Hematopoietic multipotent progenitor cell treated with erythropoietin and hydrocortisone succinate and interleukin-3 and kit ligand, for 17 days (in vitro differentiated cells): ENCODE measurements around the gene QRICH2.
"Not testable (repeated sequence)": the region's sequence is repeated elsewhere in the genome, so short reads cannot be mapped to it uniquely, and the experiment has no call there.

Experiments used
- DNase-seq: peaks from one replicate; pipeline ENCODE4 v3.0.0-alpha.2; 2015; ENCODE audit warnings: low spot score

The QRICH2 gene

GRCh38 chr17:76326306-76326705 lies 18.2 kb upstream of the QRICH2 start:
- no peak for DNase-seq

- no peak for DNase-seq
These were observed 10.5 kb upstream of the QRICH2 start for GRCh38 chr17:76318586-76318985.

- DNase-seq: no peak
These were observed 9.5 kb upstream of the QRICH2 start for GRCh38 chr17:76317535-76317934.

DNA sequence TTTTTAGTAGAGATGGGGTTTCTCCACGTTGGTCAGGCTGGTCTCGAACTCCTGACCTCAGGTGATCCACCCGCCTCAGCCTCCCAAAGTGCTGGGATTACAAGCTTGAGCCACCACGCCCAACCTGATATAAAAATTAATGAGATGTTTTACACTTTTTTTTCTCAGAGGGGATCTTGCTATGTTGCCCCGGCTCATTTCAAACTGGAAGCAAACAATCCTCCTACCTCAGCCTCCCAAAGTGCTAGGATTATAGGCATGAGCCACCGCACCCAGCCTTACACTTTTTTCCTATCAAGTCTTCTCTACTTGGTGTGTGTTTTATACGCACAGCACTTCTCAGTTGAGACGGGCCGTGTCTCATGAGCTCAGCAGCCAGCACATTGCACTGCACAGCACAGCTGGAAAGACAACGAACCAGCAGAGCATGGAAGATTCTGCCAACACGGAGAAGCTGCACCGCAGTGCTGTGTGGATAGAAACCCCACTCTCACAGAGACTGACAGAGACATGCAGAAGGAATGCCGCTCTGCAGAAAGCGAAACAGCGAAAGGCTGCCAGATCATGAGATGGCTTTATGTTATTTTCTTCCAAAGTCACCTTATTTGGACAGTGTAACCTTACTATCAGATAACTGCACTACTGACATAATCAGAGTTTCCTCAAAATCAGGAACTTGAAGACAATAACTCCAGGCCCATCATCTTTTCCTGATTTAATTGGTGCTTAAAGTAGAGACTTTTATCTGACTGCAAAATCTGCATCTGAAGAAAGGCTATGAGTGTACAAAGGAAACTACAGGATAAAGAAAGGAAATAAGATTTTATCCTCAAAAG lies 6.5 kb upstream of the QRICH2 start:
- no peak for DNase-seq

GRCh38 chr17:76312735-76313134 lies 4.7 kb upstream of the QRICH2 start:
- DNase-seq: no peak

GRCh38 chr17:76309461-76309860 lies 1.4 kb upstream of the QRICH2 start:
- DNase-seq: no peak

DNA sequence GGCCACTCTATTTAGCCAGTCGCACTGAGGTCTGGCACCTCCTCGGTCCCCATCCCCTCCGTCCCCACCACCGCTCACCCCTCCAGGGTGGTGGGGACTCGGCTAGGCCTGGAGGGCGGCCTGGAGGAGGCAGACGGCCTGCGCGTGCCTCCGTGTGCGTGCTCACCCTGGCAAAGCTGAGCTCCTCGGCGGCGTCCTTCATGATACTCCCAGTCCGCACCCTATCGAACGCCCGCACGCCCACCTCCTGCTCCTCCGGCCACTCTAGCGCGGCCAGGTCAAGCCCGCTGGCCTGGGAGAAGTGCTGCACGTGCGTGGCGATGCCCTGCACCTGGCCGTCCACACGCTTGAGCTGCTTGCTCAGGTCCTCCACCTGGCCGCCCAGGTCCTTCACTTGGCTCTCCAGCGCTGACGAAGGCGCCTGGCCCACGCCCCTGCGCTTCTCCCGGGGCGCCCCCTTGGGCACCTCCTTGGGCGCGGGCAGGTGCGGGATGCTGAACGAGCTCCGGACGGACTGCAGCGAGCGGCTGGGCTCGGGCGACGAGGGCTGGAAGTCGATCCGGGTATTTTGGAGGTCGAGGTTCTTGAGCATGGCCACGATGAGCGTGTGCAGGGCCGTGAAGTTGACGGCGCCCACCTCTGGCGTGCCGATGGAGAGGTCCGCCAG lies 644 bp downstream of the QRICH2 start:
- no peak for DNase-seq

GRCh38 chr17:76305135-76305454 lies 3.0 kb downstream of the QRICH2 start:
- not testable (repeated sequence) for DNase-seq

DNA sequence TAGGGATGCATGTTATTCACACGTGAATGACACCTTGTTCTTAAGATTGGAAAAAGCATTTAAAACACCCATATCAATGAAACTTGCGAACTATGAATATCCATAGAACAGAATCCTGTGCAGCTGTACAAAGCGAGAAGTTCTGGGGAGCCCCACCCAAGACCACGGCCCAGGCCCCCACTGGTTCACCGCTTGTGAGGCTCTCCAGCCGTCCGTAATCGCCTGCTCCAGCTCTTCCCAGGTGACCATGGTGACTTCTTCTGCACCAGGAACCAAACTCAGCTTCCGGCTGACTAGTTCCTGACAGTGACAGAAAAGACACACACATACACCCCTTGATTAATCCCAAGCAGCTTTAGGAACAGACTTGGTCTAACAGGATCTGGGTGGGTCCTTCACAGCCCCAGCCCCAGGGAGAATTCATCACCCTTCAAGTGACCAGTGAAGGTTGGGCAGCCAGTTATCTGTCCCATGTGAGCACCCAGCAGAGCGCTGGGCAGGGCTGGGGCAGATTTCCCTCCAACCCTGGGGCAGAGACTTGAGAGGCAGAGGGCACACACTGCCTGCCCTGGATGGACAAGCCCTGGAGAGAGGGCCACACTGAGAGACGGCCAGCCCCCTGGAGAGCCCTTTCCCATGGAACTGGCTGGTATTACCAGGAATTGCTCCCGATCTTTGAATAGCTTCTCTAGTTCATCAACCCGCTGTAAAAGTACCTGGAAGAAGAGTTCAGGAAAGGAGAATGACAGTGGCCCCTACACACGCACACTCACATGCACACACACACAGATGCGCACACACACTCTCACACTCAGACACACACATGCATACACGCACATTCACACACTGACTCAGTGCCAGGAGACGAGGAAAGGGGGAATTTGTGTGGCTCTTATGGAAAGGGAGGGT lies 3.6 kb downstream of the QRICH2 start:
- DNase-seq: no peak

- DNase-seq: no peak
These were observed 10.6 kb downstream of the QRICH2 start for GRCh38 chr17:76297436-76297835.

- no peak for DNase-seq
These were observed 11.2 kb downstream of the QRICH2 start for GRCh38 chr17:76296889-76297288.

DNA sequence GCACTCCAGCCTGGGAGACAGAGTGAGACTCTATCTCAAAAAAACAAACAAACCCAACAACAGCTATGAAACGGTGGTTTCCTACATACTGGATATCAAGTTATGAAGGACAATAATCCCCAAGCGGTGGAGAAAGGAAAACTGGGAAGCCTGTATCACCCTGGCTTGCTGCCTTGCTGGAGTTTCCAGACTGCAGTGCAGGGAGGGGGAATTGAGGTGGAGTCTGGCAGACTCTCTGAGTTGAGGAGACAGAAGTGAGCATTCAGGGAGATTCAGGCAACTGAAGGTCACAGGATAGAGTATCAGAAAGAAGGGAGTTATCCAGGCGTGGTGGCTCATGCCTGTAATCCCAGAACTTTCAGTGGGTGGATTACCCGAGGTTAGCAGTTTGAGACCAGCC lies 11.9 kb downstream of the QRICH2 start:
- no peak for DNase-seq

GRCh38 chr17:76293106-76293505 lies 15.0 kb downstream of the QRICH2 start:
- DNase-seq: no peak

DNA sequence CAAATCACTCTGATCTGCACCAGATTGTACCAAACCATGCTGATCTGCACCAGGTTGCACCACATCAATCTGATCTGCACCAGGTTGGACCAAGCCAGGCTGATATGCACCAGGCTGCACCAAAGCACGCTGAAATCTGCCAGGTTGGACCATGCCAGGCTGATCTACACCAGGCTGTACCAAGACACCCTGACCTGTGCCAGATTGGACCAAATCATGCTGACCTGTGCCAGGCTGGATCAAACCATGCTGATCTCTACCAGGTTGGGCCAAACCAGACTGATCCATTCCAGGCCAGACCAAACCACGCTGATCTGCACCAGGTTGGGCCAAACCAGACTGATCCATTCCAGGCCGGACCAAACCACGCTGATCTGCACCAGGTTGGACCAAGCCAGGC lies 15.5 kb downstream of the QRICH2 start:
- DNase-seq: no peak

- DNase-seq: no peak
These were observed 26.3 kb downstream of the QRICH2 start for GRCh38 chr17:76281573-76282371.

DNA sequence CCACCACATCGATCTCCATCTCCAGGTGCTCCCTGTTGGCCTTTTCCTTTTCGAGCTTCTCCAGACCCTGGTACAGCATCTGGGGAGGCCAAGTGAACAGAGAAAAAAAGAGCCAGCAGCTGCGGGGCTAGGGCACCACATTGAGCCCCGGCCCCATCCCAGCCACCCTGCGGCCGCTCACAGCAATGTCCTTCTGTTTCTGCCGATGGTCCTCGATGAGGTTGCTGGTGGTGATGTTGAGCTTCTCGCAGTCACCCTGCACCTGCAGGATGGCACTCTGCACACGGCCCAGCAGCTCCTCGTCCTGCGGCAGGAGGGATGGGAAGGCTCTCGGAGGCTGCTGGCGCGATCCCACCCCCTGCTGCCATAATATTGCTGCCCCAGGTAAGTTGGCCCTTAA lies 27.4 kb downstream of the QRICH2 start:
- DNase-seq: no peak

DNA sequence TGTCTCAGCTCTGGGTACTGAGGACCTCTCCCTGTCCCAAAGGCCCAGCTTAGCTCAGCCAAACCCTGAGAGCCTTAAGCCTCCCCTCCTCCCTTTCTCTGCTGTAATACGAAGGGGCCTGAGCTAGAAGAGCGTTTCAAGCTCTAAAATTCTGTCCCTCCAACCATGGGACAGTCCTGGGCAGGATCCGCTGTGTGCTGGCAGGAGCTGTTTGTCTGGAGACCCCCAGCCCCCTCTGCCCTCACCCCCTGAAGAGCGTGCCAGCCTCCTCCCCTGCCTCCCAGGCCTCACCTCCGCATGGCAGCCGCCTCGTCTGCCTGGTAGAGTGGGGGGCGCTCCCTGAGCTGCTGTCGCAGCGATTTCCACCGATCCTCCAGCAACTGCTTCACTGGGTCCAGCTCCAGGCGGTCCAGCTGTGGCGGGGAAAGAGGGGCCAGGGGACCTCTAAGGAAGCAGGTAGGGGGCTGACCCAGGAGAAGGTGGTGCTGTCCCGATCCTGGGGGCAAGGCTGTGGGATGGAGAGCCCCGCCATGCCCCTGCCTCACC lies 28.3 kb downstream of the QRICH2 start:
- no peak for DNase-seq

GRCh38 chr17:76278952-76279741 lies 28.9 kb downstream of the QRICH2 start:
- DNase-seq: peak; percentile 90

DNA sequence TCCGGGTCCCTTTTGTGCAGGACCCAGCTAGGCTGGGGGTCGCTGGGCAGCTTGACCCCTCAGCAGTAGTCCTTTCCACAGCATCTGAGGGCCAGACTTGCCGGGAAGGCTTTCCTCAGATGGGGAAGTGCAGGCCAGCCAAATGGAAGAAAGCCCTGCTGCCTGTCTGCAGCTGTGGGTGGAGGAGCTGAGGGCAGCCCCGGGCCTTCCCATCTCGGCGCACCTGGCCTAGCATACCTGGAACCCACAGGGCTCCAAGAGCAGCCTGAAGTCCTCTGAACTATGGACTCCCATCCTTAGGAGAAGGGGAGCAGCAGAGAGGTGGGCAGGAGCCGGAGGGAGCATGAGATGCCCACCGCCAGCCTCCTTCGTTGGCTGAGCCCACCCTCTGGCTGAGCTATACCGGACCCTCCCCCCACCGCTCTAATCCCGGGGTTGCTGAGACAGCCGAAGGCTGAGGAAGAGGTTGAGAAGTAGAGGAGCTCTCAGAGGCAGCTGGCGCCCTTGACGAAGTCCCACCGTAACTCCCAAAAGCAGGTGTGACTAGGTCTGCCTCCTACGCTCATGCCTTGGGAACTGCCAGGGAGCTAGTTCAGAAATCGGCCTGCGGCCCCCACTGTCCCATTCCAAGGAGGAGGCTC lies 29.7 kb downstream of the QRICH2 start:
- DNase-seq: no peak
